ENCODE results near the gene PPP1R13B.

Gene PPP1R13B

DNA sequence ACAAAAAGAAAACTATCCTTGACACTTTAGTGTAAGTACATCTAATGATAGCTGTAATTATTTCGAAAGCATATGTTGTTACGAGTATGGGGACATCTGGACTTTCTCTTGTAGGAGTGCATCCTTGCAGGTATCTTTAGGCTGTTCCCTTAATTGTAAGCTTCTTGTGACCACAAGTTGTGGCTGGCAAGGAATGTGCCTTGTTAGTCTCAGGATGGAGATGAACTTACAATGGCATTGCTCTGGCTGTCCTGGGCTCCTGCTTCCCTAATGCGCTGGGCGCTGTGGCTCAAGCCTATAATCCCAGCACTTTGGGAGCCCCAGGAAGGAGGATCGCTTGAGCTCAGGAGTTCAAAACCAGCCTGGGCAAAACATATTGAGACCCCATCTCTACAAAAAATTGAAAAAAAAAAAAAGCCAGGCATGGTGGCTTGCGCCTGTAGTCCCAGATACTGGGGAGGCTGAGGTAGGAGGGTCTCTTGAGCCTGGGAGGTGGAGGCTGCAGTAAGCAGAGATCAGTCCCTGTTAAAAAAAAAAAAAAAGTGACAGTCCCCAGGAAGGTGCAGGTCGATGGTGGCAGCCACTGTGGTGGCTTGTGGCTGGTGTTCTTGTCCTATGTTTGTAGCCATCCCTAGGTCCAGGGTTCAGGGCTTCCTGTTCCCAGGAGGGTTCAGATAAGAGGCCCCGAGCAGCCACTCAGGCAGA lies 23.7 kb upstream of the PPP1R13B start:
- TF ChIP-seq, protein P1, sequence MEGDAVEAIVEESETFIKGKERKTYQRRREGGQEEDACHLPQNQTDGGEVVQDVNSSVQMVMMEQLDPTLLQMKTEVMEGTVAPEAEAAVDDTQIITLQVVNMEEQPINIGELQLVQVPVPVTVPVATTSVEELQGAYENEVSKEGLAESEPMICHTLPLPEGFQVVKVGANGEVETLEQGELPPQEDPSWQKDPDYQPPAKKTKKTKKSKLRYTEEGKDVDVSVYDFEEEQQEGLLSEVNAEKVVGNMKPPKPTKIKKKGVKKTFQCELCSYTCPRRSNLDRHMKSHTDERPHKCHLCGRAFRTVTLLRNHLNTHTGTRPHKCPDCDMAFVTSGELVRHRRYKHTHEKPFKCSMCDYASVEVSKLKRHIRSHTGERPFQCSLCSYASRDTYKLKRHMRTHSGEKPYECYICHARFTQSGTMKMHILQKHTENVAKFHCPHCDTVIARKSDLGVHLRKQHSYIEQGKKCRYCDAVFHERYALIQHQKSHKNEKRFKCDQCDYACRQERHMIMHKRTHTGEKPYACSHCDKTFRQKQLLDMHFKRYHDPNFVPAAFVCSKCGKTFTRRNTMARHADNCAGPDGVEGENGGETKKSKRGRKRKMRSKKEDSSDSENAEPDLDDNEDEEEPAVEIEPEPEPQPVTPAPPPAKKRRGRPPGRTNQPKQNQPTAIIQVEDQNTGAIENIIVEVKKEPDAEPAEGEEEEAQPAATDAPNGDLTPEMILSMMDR (IDR thresholded peaks at IDR 0.05; ENCODE audit: extremely low read depth, missing control alignments) = no peak
- no peak for DNase-seq (ENCODE audit: low spot score)

DNA sequence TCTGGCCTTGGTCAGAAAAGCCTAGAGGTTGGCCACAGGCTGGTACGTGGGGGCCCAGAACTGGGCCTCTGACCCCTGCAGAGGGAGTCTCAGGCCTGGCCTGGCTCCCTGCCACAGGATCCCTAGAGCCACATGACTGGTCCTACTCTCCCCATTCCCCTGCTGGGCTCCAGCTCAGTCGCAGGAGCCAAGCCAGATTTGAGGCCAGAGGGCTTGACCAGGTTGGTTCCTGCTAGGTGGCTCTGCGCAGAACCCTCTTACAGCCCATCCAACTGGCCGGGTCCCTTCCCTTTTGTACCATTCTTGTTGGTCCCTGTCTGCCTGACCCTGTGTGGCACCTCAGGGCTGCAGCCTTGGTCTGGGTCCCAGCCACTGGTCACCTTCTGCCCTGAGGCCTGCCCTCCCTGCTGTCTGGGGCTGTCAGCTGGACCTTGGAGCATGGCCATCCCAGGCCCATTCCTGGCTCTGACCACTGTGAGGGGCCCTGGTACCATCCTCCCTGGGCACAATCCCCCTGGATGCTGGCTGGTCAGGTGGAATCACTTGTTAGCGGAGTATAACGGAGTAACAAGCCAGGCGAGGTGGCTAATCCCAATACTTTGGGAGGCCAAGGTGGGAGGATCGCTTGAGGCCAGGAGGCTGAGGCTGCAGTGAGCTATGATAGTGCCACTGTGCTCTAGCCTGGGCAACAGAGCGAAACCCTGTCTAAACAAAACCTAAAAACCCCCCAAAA lies 22.9 kb upstream of the PPP1R13B start:
- DNase-seq (ENCODE audit: low spot score) = no peak
- TF ChIP-seq, protein P1 (IDR thresholded peaks at IDR 0.05; ENCODE audit: extremely low read depth, missing control alignments) = no peak

DNA sequence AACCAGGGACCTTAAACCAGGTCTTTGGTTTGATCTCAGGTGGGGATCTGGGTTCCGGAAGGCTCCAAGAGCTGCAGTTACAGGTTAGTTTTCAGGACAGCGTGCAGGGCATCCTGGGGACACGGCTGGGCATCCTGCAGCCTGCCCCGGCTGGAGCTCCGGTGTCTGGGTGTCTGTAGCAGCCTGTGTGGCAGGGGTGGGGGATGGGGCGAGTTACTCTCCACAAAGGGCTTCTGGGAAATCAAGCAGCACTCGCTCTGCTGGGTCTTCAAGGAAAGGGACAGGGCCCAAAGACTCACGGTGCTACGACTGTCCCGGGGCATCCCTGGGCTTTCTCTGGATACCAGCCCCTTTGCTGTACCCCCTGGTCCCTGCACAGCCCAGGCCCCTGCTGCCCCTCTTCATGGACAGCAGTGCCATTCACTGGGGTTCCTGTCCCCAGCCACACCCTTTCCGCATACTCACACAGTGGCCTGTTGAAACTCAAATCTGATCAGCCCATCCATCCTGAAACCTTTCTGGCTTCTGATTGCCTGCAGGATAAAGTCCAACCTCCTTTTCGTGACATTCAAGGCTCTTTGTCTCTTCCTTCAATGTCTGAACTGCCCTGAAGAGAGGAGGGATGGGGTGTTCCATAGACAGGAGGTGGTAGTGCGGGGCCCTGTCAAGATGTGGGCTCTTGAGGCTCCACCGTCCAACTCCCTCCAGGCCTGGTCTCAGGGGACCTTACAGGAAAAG lies 22.2 kb upstream of the PPP1R13B start:
- TF ChIP-seq, protein P1 (IDR thresholded peaks at IDR 0.05; ENCODE audit: extremely low read depth, missing control alignments) = no peak
- no peak for DNase-seq (ENCODE audit: low spot score)

DNA sequence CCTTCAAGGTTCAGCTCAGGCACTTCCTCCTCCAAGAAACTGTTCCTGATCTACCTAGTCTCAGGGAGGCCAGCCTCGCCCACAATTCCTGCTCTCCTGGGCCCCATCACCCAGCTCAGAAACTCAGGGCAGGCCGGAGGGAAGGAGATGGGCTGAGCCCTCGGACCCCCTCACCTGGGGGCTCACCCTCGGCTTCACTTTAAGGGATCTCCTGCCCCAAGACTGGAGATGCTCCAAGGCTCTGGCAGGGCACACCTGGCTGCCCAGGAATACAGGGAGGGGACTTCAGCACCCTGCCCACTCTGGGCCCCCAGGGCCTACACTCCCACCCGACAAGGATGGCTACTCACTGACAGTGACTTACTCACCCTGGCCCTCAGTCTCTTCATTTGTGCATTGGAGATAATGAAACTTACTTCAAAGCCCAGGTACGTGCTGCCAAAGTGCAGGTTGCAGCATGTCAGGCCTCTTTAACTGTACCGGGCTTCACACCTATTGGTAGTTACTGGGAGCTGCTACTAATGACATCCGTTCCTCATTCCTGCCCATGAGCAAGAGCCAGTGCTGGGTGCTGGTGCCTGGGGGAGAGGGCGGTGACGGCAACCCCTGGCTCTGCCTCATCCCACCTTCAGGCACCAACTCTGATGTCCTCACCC lies 21.0 kb upstream of the PPP1R13B start:
- DNase-seq (ENCODE audit: low spot score) = no peak

DNA sequence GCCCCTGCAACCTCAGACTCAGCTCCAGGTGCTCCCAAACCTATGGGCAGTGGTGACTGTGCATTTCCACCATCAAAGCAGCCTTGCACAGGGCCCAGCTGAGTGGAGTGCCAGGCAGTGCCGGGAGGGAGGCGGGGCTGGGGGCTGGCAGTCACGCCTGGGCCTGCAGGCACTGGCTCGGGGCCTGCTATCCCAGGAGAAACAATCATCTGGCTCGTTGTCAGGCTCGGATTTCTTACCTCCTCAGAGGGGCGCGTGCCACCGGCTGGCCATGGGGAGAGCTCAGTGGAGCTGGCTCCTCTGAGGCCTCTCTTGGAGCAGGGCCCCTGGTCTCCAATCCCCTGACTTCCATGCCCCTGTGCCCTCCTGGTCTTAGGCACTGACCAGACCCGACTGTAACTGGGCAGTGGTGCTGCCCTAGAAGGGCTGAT lies 20.2 kb upstream of the PPP1R13B start:
- TF ChIP-seq, protein P1 (IDR thresholded peaks at IDR 0.05; ENCODE audit: extremely low read depth, missing control alignments) = no peak
- DNase-seq (ENCODE audit: low spot score) = no peak

More for the DNA sequence above, 21.0 kb upstream of the PPP1R13B start:
- TF ChIP-seq, protein P1 (IDR thresholded peaks at IDR 0.05; ENCODE audit: extremely low read depth, missing control alignments) = no peak

DNA sequence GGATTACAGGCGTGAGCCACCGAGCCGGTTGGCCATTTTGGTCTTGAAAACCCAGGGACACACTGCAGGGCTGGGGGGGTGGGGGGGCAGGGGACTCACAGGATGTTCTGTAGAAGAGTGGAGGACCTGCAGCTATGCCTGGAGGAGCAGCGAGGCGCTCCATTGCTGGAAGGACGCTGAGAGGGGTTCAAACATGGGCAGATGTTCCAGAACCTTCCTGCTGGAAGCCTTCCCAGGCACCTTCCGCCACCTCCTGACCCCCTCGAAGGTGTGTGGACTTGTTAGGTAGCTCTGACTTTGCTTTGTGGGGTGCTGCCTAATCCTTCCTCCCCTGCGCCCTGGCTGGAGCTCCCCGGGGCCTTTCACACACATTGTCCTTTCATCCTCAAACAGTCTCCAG lies 19.6 kb upstream of the PPP1R13B start:
- no peak for DNase-seq (ENCODE audit: low spot score)
- TF ChIP-seq, protein P1 (IDR thresholded peaks at IDR 0.05; ENCODE audit: extremely low read depth, missing control alignments) = no peak

Measured in GM20000 (cell line).